H9 (cell line): ENCODE data around the gene CCDC198. TPM values are rescaled to one million over a fixed set of nuclear protein-coding genes. Genes with fewer than 3 reads are reported as not detected.

ENCODE experiments used
- DNase-seq: peaks from one replicate; pipeline ENCODE4 v3.0.0-alpha.2; 2017
- H2AFZ ChIP-seq: one replicate; pipeline ENCODE4 v1.6.1; 2013; ENCODE audit warnings: mild to moderate bottlenecking, low read length, control low read depth, moderate library complexity
- H2AK5ac ChIP-seq: 2 replicates; pipeline ENCODE4 v1.6.1; 2013; ENCODE audit warnings: low read length, control low read depth, mixed read lengths; ENCODE audit not compliant: insufficient read length
- H2BK120ac ChIP-seq: one replicate; pipeline ENCODE4 v1.6.1; 2013; ENCODE audit warnings: low read depth, mild to moderate bottlenecking, low read length, control low read depth, inconsistent platforms; ENCODE audit not compliant: poor library complexity, severe bottlenecking
- H2BK12ac ChIP-seq: 2 replicates; pipeline ENCODE4 v1.6.1; 2013; ENCODE audit warnings: low read length, control low read depth, mixed read lengths, low read depth; ENCODE audit not compliant: insufficient read length
- H2BK15ac ChIP-seq: 2 replicates; pipeline ENCODE4 v1.6.1; 2013; ENCODE audit warnings: low read depth, low read length, control low read depth
- H2BK20ac ChIP-seq: one replicate; pipeline ENCODE4 v1.6.1; 2013; ENCODE audit warnings: low read depth, mild to moderate bottlenecking, low read length, control low read depth, inconsistent platforms; ENCODE audit not compliant: poor library complexity, severe bottlenecking
- H2BK5ac ChIP-seq: 2 replicates; pipeline ENCODE4 v1.6.1; 2013; ENCODE audit warnings: low read length, control low read depth, mixed read lengths; ENCODE audit not compliant: insufficient read length
- H3K14ac ChIP-seq: 2 replicates; pipeline ENCODE4 v1.6.1; 2013; ENCODE audit warnings: low read length, control low read depth; ENCODE audit not compliant: insufficient read depth
- H3K18ac ChIP-seq: 2 replicates; pipeline ENCODE4 v1.6.1; 2013; ENCODE audit warnings: low read depth, mild to moderate bottlenecking, mixed read lengths, low read length, control low read depth; ENCODE audit not compliant: insufficient read length
- H3K23ac ChIP-seq: 2 replicates; pipeline ENCODE4 v1.6.1; 2013; ENCODE audit warnings: low read length, control low read depth, mixed read lengths, low read depth; ENCODE audit not compliant: insufficient read length
- H3K23me2 ChIP-seq: 2 replicates; pipeline ENCODE4 v1.6.1; 2013; ENCODE audit warnings: low read depth, mild to moderate bottlenecking, mixed read lengths, low read length, control low read depth; ENCODE audit not compliant: insufficient read length, poor library complexity, severe bottlenecking
- H3K27ac ChIP-seq: 2 replicates; pipeline ENCODE4 v1.5.1; 2013; ENCODE audit warnings: low read length, control low read depth, mixed read lengths, low read depth; ENCODE audit not compliant: insufficient read length
- H3K27me3 ChIP-seq: 2 replicates; pipeline ENCODE4 v1.6.1; 2013; ENCODE audit warnings: low read length, control low read depth, inconsistent platforms; ENCODE audit not compliant: insufficient read depth
- H3K4ac ChIP-seq: 2 replicates; pipeline ENCODE4 v1.6.1; 2013; ENCODE audit warnings: low read depth, mild to moderate bottlenecking, control low read depth, inconsistent platforms, low read length, moderate library complexity
- H3K4me1 ChIP-seq: 2 replicates; pipeline ENCODE4 v1.6.1; 2013; ENCODE audit warnings: low read length, control low read depth, inconsistent platforms; ENCODE audit not compliant: insufficient read depth
- H3K4me2 ChIP-seq: 2 replicates; pipeline ENCODE4 v1.6.1; 2013; ENCODE audit warnings: low read length, control low read depth, mixed read lengths; ENCODE audit not compliant: insufficient read length, insufficient read depth
- H3K56ac ChIP-seq: 2 replicates; pipeline ENCODE4 v1.6.1; 2013; ENCODE audit warnings: low read depth, mild to moderate bottlenecking, mixed read lengths, low read length, control low read depth; ENCODE audit not compliant: insufficient read length
- H3K79me1 ChIP-seq: 2 replicates; pipeline ENCODE4 v1.6.1; 2013; ENCODE audit warnings: low read depth, mild to moderate bottlenecking, moderate library complexity, low read length, control low read depth, inconsistent platforms; ENCODE audit not compliant: insufficient read depth, poor library complexity, severe bottlenecking
- H3K79me2 ChIP-seq: 2 replicates; pipeline ENCODE4 v1.6.1; 2013; ENCODE audit warnings: low read length, control low read depth, inconsistent platforms; ENCODE audit not compliant: insufficient read depth
- H3K9ac ChIP-seq: 2 replicates; pipeline ENCODE4 v1.6.1; 2013; ENCODE audit warnings: low read length, control low read depth, mixed read lengths; ENCODE audit not compliant: insufficient read length; ENCODE audit errors: extremely low read depth
- H3K9me3 ChIP-seq: one replicate; pipeline ENCODE4 v1.6.1; 2013; ENCODE audit warnings: low read depth, low read length, inconsistent platforms; ENCODE audit not compliant: control insufficient read depth
- H3T11ph ChIP-seq: one replicate; pipeline ENCODE4 v1.6.1; 2013; ENCODE audit warnings: mild to moderate bottlenecking, low read length, control low read depth, inconsistent platforms
- H4K20me1 ChIP-seq: one replicate; pipeline ENCODE4 v1.6.1; 2013; ENCODE audit not compliant: control insufficient read depth, insufficient read length, insufficient read depth
- H4K5ac ChIP-seq: 2 replicates; pipeline ENCODE4 v1.6.1; 2013; ENCODE audit warnings: low read depth, mild to moderate bottlenecking, mixed read lengths, low read length, control low read depth; ENCODE audit not compliant: insufficient read length
- H4K8ac ChIP-seq: replicated peaks from 2 replicates; pipeline ENCODE4 v1.6.1; 2013; ENCODE audit warnings: low read length, control low read depth, mixed read lengths, low read depth; ENCODE audit not compliant: insufficient read length
- H4K91ac ChIP-seq: 2 replicates; pipeline ENCODE4 v1.6.1; 2013; ENCODE audit warnings: low read depth, mild to moderate bottlenecking, moderate library complexity, mixed read lengths, low read length, control low read depth; ENCODE audit not compliant: insufficient read length
- H3K27ac Mint-ChIP-seq, 3 experiments: 2 replicates in 2 of 3; 3 replicates in 1 of 3; pipeline ENCODE4 v1.8.0; 2020 to 2021; ENCODE audit warnings: mixed read lengths in 3 of 3, mild to moderate bottlenecking in 1 of 3, moderate library complexity in 1 of 3
- H3K27me3 Mint-ChIP-seq: 2 replicates; pipeline ENCODE4 v1.8.0; 2021; ENCODE audit warnings: low read depth, mild to moderate bottlenecking, moderate library complexity, mixed read lengths
- H3K36me3 Mint-ChIP-seq, 3 experiments: 2 replicates in 2 of 3; 3 replicates in 1 of 3; pipeline ENCODE4 v1.8.0; 2020 to 2021; ENCODE audit warnings: low read depth in 3 of 3, mixed read lengths in 3 of 3; ENCODE audit not compliant: insufficient read depth in 1 of 3
- H3K4me1 Mint-ChIP-seq, 2 experiments: 2 replicates each; pipeline ENCODE4 v1.8.0; 2020; ENCODE audit warnings: mixed read lengths in 2 of 2
- H3K4me3 Mint-ChIP-seq, 2 experiments: 2 replicates in 1 of 2; 3 replicates in 1 of 2; pipeline ENCODE4 v1.8.0; 2020 to 2021; ENCODE audit warnings: mild to moderate bottlenecking in 2 of 2, mixed read lengths in 2 of 2, moderate library complexity in 1 of 2
- H3K9me3 Mint-ChIP-seq, 2 experiments: 2 replicates in 1 of 2; 3 replicates in 1 of 2; pipeline ENCODE4 v1.8.0; 2020; ENCODE audit warnings: mild to moderate bottlenecking in 2 of 2, mixed read lengths in 2 of 2, moderate library complexity in 1 of 2
- CTCF ChIP-seq: fragments of 200-600 bp; sonication (generic); conservative IDR thresholded peaks from 3 replicates; pipeline ENCODE4 v1.8.0; 2021; ENCODE audit warnings: antibody characterized with exemption, mild to moderate bottlenecking
- WGBS: extraction: QIAGEN DNeasy Blood & Tissue Kit; methylation state at CpG from one replicate; pipeline ENCODE4 v1.1.7; 2013; ENCODE audit warnings: missing lambda C conversion rate, low lambda C conversion rate, mixed read lengths; ENCODE audit not compliant: insufficient read length; ENCODE audit errors: extremely low coverage; 5-methylcytosine and 5-hydroxymethylcytosine counted together
- total RNA-seq: library from RNA; stranded (reverse); gene quantifications from 2 replicates; pipeline ENCODE4 v1.2.1, GENCODE V29; 2021

Gene CCDC198
- total RNA-seq, 1 experiment from 2014 or later: not detected

GRCh38 chr14:57461777-57462320 is 31.8 kb downstream of the CCDC198 start:
- Histone ChIP-seq H4K8ac (no peak overlapping the region), H3K56ac (no peak overlapping the region), H2BK120ac (no peak overlapping the region), H3K14ac (no peak overlapping the region), H3K27me3 (no peaks in the 10 kb centered on the region), H2AFZ (no peak overlapping the region), H3K23me2 (no peaks in the 10 kb centered on the region), H2AK5ac (no peak overlapping the region), H4K5ac (no peak overlapping the region), H3K4me2 (no peak overlapping the region), H3K18ac (no peak overlapping the region), H2BK12ac (no peak overlapping the region), H2BK15ac (no peak overlapping the region), H4K91ac (no peak overlapping the region), H3K9me3 (no peaks in the 10 kb centered on the region), H3K79me2 (no peaks in the 10 kb centered on the region), H3K23ac (no peak overlapping the region), H3K9ac (no peak overlapping the region), H3K27ac (no peak overlapping the region), H3K4ac (no peak overlapping the region), H3K79me1 (no peaks in the 10 kb centered on the region), H4K20me1 (no peaks in the 10 kb centered on the region), H3T11ph (no peak overlapping the region), H2BK20ac (no peak overlapping the region), H2BK5ac (no peak overlapping the region), H3K4me1 (no peaks in the 10 kb centered on the region)
- Mint-ChIP-seq H3K36me3 (no peaks in the 10 kb centered on the region), H3K9me3 (no peaks in the 10 kb centered on the region; a peak in 1 of 5 replicates), H3K27me3 (no peaks in the 10 kb centered on the region), H3K4me3 (no peak overlapping the region), H3K4me1 (no peaks in the 10 kb centered on the region), H3K27ac (no peak overlapping the region)
- no peak for DNase-seq
- no peak for TF ChIP-seq CTCF
- WGBS: no CpG with 5 or more reads among the region's 5 CpGs
